SU-DHL-6 (cell line): Measurements from ENCODE around the gene TDRD1.

Source experiments
- H2AFZ ChIP-seq: fragments of 200-600 bp; sonication (generic); 2 replicates; pipeline ENCODE4 v1.6.1; 2014; ENCODE audit warnings: low read depth, mild to moderate bottlenecking, moderate library complexity, mixed read lengths, antibody characterized with exemption, low read length; ENCODE audit not compliant: severe bottlenecking
- H3F3A ChIP-seq: fragments of 200-600 bp; shearing (Covaris generic); 2 replicates; pipeline ENCODE4 v1.6.0; 2016; ENCODE audit warnings: antibody characterized with exemption, mild to moderate bottlenecking; ENCODE audit not compliant: insufficient read depth
- H3K27ac ChIP-seq: fragments of 200-600 bp; sonication (generic); 2 replicates; pipeline ENCODE4 v1.5.1; 2016; ENCODE audit warnings: low read depth, mild to moderate bottlenecking, low read length, moderate library complexity, mixed read lengths
- H3K27me3 ChIP-seq: fragments of 200-600 bp; sonication (generic), shearing (Covaris generic); 2 replicates; pipeline ENCODE4 v1.6.0; 2014; ENCODE audit warnings: mild to moderate bottlenecking, low read length
- H3K36me3 ChIP-seq: fragments of 200-600 bp; sonication (generic); 2 replicates; pipeline ENCODE4 v1.6.1; 2014; ENCODE audit warnings: mild to moderate bottlenecking, low read length, mixed read lengths
- H3K4me2 ChIP-seq: fragments of 300-600, 200-600 bp; shearing (Covaris generic), sonication (generic); 2 replicates; pipeline ENCODE4 v1.6.0; 2014; ENCODE audit warnings: low read length, low read depth, mild to moderate bottlenecking; ENCODE audit not compliant: poor library complexity, severe bottlenecking
- H3K4me3 ChIP-seq: fragments of 200-600 bp; sonication (generic); 2 replicates; pipeline ENCODE4 v1.5.1; 2014; ENCODE audit warnings: antibody characterized with exemption, low read length, mild to moderate bottlenecking, mixed read lengths; ENCODE audit not compliant: insufficient read depth, poor library complexity, severe bottlenecking
- H3K79me2 ChIP-seq: fragments of 200-600 bp; sonication (generic); 2 replicates; pipeline ENCODE4 v1.6.1; 2014; ENCODE audit warnings: mild to moderate bottlenecking, low read length, moderate library complexity; ENCODE audit not compliant: insufficient read depth
- H3K9ac ChIP-seq: fragments of 200-600 bp; sonication (generic); 2 replicates; pipeline ENCODE4 v1.7.0; 2014; ENCODE audit warnings: mild to moderate bottlenecking, low read length
- H3K9me2 ChIP-seq: fragments of 200-600 bp; sonication (generic); replicated peaks from 2 replicates; pipeline ENCODE4 v1.6.1; 2014; ENCODE audit warnings: low read length; ENCODE audit not compliant: insufficient read depth
- H3K9me3 ChIP-seq: fragments of 200-600 bp; sonication (generic); 2 replicates; pipeline ENCODE4 v1.6.1; 2014; ENCODE audit warnings: low read length, mixed read lengths; ENCODE audit not compliant: insufficient read depth
- H4K20me1 ChIP-seq: fragments of 200-600 bp; sonication (generic); 2 replicates; pipeline ENCODE4 v1.6.1; 2014; ENCODE audit warnings: low read depth, mild to moderate bottlenecking, antibody characterized with exemption, low read length, moderate library complexity, mixed read lengths
- EZH2phosphoT487 ChIP-seq: fragments of 200-600 bp; sonication (generic), shearing (Covaris generic); conservative IDR thresholded peaks from 2 replicates; pipeline ENCODE4 v1.6.1; 2018; ENCODE audit warnings: mild to moderate bottlenecking, antibody characterized with exemption, low read length, moderate library complexity, mixed read lengths
- TF ChIP-seq, protein P1 (sequence below): fragments of 200-600 bp; sonication (generic); IDR thresholded peaks from one replicate; pipeline ENCODE4 v1.5.1; 2017; ENCODE audit warnings: antibody characterized with exemption, mild to moderate bottlenecking, low read length, moderate library complexity; ENCODE audit not compliant: insufficient read depth, poor library complexity, severe bottlenecking

TDRD1 gene

GRCh38 chr10:114188001-114188400, 8.8 kb downstream of the TDRD1 start:
- Histone ChIP-seq H3K4me3 (no peak overlapping the region), H3K9ac (no peak overlapping the region), H3K27ac (no peak overlapping the region), H3K36me3 (no peaks in the 10 kb centered on the region), H3K27me3 (no peaks in the 10 kb centered on the region), H4K20me1 (no peaks in the 10 kb centered on the region), H3K9me2 (no peaks in the 10 kb centered on the region), H3K79me2 (no peaks in the 10 kb centered on the region), H3K4me2 (no peak overlapping the region), H2AFZ (no peak overlapping the region), H3K9me3 (no peaks in the 10 kb centered on the region), H3F3A (no peaks in the 10 kb centered on the region)
- TF ChIP-seq EZH2phosphoT487, result no peak
- TF ChIP-seq, protein P1, sequence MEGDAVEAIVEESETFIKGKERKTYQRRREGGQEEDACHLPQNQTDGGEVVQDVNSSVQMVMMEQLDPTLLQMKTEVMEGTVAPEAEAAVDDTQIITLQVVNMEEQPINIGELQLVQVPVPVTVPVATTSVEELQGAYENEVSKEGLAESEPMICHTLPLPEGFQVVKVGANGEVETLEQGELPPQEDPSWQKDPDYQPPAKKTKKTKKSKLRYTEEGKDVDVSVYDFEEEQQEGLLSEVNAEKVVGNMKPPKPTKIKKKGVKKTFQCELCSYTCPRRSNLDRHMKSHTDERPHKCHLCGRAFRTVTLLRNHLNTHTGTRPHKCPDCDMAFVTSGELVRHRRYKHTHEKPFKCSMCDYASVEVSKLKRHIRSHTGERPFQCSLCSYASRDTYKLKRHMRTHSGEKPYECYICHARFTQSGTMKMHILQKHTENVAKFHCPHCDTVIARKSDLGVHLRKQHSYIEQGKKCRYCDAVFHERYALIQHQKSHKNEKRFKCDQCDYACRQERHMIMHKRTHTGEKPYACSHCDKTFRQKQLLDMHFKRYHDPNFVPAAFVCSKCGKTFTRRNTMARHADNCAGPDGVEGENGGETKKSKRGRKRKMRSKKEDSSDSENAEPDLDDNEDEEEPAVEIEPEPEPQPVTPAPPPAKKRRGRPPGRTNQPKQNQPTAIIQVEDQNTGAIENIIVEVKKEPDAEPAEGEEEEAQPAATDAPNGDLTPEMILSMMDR, result no peak

DNA sequence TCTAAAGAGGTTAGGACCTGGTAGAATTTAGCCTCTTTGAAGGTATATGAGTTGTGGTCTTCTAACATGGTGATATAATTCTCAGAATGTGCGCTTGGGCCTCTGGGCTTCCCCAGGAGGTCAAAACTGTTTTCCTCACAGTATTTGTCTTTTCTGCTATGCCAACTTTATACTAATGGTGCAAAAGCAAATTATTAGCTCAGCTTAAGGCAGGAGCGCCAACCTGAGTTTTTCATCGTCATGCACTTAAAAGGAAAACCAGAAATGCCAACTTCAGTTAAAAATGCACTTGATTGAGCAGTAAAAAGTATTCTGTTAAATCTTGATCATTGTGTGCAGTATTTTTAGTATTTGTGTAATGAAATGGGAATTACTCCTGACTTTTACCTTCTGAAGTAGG, 9.7 kb downstream of the TDRD1 start:
- no peaks in the 10 kb centered on the region for H3K9me3 ChIP-seq
- H3K79me2 ChIP-seq, result no peaks in the 10 kb centered on the region
- no peak overlapping the region for H3K27ac ChIP-seq
- H3K36me3 ChIP-seq, result no peaks in the 10 kb centered on the region
- no peak overlapping the region for H3K4me2 ChIP-seq
- no peak overlapping the region for H3K4me3 ChIP-seq
- no peak overlapping the region for H2AFZ ChIP-seq
- H4K20me1 ChIP-seq, result no peaks in the 10 kb centered on the region
- TF ChIP-seq, protein P1, result no peak
- H3K9ac ChIP-seq, result no peak overlapping the region
- no peaks in the 10 kb centered on the region for H3F3A ChIP-seq
- H3K27me3 ChIP-seq, result no peaks in the 10 kb centered on the region
- no peaks in the 10 kb centered on the region for H3K9me2 ChIP-seq

GRCh38 chr10:114189700-114190099, 10.5 kb downstream of the TDRD1 start:
- Histone ChIP-seq H3K27ac (no peak overlapping the region), H3K79me2 (no peaks in the 10 kb centered on the region), H3K9me3 (no peaks in the 10 kb centered on the region), H3K9ac (no peak overlapping the region), H3K4me2 (no peak overlapping the region), H3K4me3 (no peak overlapping the region), H3K36me3 (no peaks in the 10 kb centered on the region), H3K9me2 (no peaks in the 10 kb centered on the region), H4K20me1 (no peaks in the 10 kb centered on the region), H3F3A (no peaks in the 10 kb centered on the region), H3K27me3 (no peaks in the 10 kb centered on the region), H2AFZ (no peak overlapping the region)
- TF ChIP-seq, protein P1, result no peak
- TF ChIP-seq EZH2phosphoT487, result no peak

GRCh38 chr10:114195079-114195478, 15.9 kb downstream of the TDRD1 start:
- TF ChIP-seq, protein P1, result no peak
- TF ChIP-seq EZH2phosphoT487, result no peak
- no peaks in the 10 kb centered on the region for H3K9me2 ChIP-seq
- H3K9me3 ChIP-seq, result no peaks in the 10 kb centered on the region
- no peaks in the 10 kb centered on the region for H4K20me1 ChIP-seq
- no peaks in the 10 kb centered on the region for H3F3A ChIP-seq
- H3K79me2 ChIP-seq, result no peaks in the 10 kb centered on the region
- no peaks in the 10 kb centered on the region for H3K36me3 ChIP-seq
- no peak overlapping the region for H3K27ac ChIP-seq
- 0 out of 2 replicates have a peak, but pooled peaks cover 3% of the 10 kb centered on the region for H3K27me3 ChIP-seq
- H3K9ac ChIP-seq, result no peak overlapping the region
- H3K4me3 ChIP-seq, result no peak overlapping the region
- H3K4me2 ChIP-seq, result no peak overlapping the region
- H2AFZ ChIP-seq, result no peak overlapping the region
